ENCODE data around the gene KMT5B.

Gene KMT5B

GRCh38 chr11:68215524-68216170 lies 2.6 kb upstream of the KMT5B start:
- DNase-seq = no peak

- DNase-seq = peak; percentile 38
Observed at GRCh38 chr11:68215087-68215445, 2.0 kb upstream of the KMT5B start.

- DNase-seq = peak; percentile 69
Observed at GRCh38 chr11:68214173-68215086, 1.3 kb upstream of the KMT5B start.

- DNase-seq = peak; percentile 99
Observed at GRCh38 chr11:68213555-68214172, 568 bp upstream of the KMT5B start.

GRCh38 chr11:68212421-68213134 lies 518 bp downstream of the KMT5B start:
- peak; percentile 83 for DNase-seq

GRCh38 chr11:68211546-68211945 lies 1.6 kb downstream of the KMT5B start:
- DNase-seq = peak; percentile 50

- DNase-seq = peak; percentile 73
Observed at GRCh38 chr11:68206211-68206610, 6.9 kb downstream of the KMT5B start.

GRCh38 chr11:68204402-68204801 lies 8.7 kb downstream of the KMT5B start:
- no peak for DNase-seq

- peak; percentile 50 for DNase-seq
Observed at GRCh38 chr11:68202165-68202564, 10.9 kb downstream of the KMT5B start.

- DNase-seq = no peak
Observed at GRCh38 chr11:68201492-68201891, 11.6 kb downstream of the KMT5B start.

GRCh38 chr11:68200639-68201038 lies 12.5 kb downstream of the KMT5B start:
- DNase-seq = peak; percentile 8

GRCh38 chr11:68199295-68199987 lies 13.7 kb downstream of the KMT5B start:
- no peak for DNase-seq

GRCh38 chr11:68196219-68196618 lies 16.9 kb downstream of the KMT5B start:
- DNase-seq = no peak

- DNase-seq = no peak
Observed at GRCh38 chr11:68194675-68195294, 18.3 kb downstream of the KMT5B start.

GRCh38 chr11:68193018-68193417 lies 20.1 kb downstream of the KMT5B start:
- DNase-seq = no peak

GRCh38 chr11:68191661-68192579 lies 21.2 kb downstream of the KMT5B start:
- no peak for DNase-seq

- no peak for DNase-seq
Observed at GRCh38 chr11:68189888-68190287, 23.2 kb downstream of the KMT5B start.

- DNase-seq = no peak
Observed at GRCh38 chr11:68189082-68189481, 24.0 kb downstream of the KMT5B start.

- DNase-seq = no peak
Observed at GRCh38 chr11:68186061-68186460, 27.0 kb downstream of the KMT5B start.

- DNase-seq = peak; percentile 44
Observed at GRCh38 chr11:68181719-68182451, 31.2 kb downstream of the KMT5B start.
